EH (cell line): ENCODE data around the gene THAP11.
"Not testable (repeated sequence)": the region's sequence is repeated elsewhere in the genome, so short reads cannot be mapped to it uniquely, and the experiment has no call there.

Experiments used
- DNase-seq: peaks from one replicate; pipeline ENCODE4 v3.0.0-alpha.2; 2015; ENCODE audit warnings: low read depth

Gene THAP11

GRCh38 chr16:67862623-67863583 lies 20.8 kb downstream of the THAP11 start:
- DNase-seq: peak; percentile 71

GRCh38 chr16:67864044-67864443 lies 21.9 kb downstream of the THAP11 start:
- not testable (repeated sequence) for DNase-seq

GRCh38 chr16:67864594-67864993 lies 22.5 kb downstream of the THAP11 start:
- DNase-seq: no peak

- DNase-seq: peak; percentile 59
These were observed 23.2 kb downstream of the THAP11 start for GRCh38 chr16:67865318-67865717.

GRCh38 chr16:67868290-67868689 lies 26.2 kb downstream of the THAP11 start:
- no peak for DNase-seq

GRCh38 chr16:67869653-67870052 lies 27.5 kb downstream of the THAP11 start:
- DNase-seq: no peak

- DNase-seq: no peak
These were observed 29.1 kb downstream of the THAP11 start for GRCh38 chr16:67871256-67871655.

GRCh38 chr16:67872131-67872630 lies 30.1 kb downstream of the THAP11 start:
- DNase-seq: no peak

GRCh38 chr16:67872631-67873434 lies 30.7 kb downstream of the THAP11 start, which contains the start of gene EDC4:
Gene EDC4, plus strand, starts transcription at chr16:67873052. Its CDS starts 210 bp downstream, at chr16:67873262.
- peak; percentile 77 for DNase-seq

GRCh38 chr16:67873435-67874370 lies 31.6 kb downstream of the THAP11 start:
- peak; percentile 35 for DNase-seq

GRCh38 chr16:67874372-67874771 lies 32.3 kb downstream of the THAP11 start:
- no peak for DNase-seq

GRCh38 chr16:67877064-67877463 lies 34.9 kb downstream of the THAP11 start:
- DNase-seq: no peak

GRCh38 chr16:67878232-67878631 lies 36.1 kb downstream of the THAP11 start:
- no peak for DNase-seq

GRCh38 chr16:67878846-67879245 lies 36.7 kb downstream of the THAP11 start:
- DNase-seq: no peak

GRCh38 chr16:67879462-67879861 lies 37.3 kb downstream of the THAP11 start:
- no peak for DNase-seq

GRCh38 chr16:67879936-67880335 lies 37.8 kb downstream of the THAP11 start:
- no peak for DNase-seq

GRCh38 chr16:67880584-67880983 lies 38.5 kb downstream of the THAP11 start:
- DNase-seq: no peak

GRCh38 chr16:67881621-67882161 lies 39.6 kb downstream of the THAP11 start:
- no peak for DNase-seq

GRCh38 chr16:67882374-67883145 lies 40.4 kb downstream of the THAP11 start:
- peak; percentile 16 for DNase-seq

GRCh38 chr16:67883146-67883871 lies 41.2 kb downstream of the THAP11 start:
- no peak for DNase-seq
